Subcutaneous adipose tissue (tissue), 4 donors: Measurements from ENCODE around the gene TK2. TPM values are rescaled to one million over a fixed set of nuclear protein-coding genes. Genes with fewer than 3 reads are reported as not detected.

ENCODE experiments used
- total RNA-seq, 4 donors: library from RNA; depleted of rRNA; stranded (reverse); fragments of >200 nt; gene quantifications; one replicate each; pipeline ENCODE4 v1.1.0, GENCODE V29; 2016
- TF ChIP-seq, protein P1 (sequence below): fragments of 450-650 bp; IDR thresholded peaks from one replicate; pipeline ENCODE4 v1.5.1; 2016; ENCODE audit warnings: low read depth, mild to moderate bottlenecking, control low read depth, antibody characterized with exemption, moderate library complexity

Gene TK2
- total RNA-seq, 4 donors from 2014 or later, result 63.6 to 118 (median 92.4) TPM

- TF ChIP-seq, protein P1, sequence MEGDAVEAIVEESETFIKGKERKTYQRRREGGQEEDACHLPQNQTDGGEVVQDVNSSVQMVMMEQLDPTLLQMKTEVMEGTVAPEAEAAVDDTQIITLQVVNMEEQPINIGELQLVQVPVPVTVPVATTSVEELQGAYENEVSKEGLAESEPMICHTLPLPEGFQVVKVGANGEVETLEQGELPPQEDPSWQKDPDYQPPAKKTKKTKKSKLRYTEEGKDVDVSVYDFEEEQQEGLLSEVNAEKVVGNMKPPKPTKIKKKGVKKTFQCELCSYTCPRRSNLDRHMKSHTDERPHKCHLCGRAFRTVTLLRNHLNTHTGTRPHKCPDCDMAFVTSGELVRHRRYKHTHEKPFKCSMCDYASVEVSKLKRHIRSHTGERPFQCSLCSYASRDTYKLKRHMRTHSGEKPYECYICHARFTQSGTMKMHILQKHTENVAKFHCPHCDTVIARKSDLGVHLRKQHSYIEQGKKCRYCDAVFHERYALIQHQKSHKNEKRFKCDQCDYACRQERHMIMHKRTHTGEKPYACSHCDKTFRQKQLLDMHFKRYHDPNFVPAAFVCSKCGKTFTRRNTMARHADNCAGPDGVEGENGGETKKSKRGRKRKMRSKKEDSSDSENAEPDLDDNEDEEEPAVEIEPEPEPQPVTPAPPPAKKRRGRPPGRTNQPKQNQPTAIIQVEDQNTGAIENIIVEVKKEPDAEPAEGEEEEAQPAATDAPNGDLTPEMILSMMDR, result no peak
Measured at GRCh38 chr16:66590322-66590721, 40.4 kb upstream of the TK2 start.

- TF ChIP-seq, protein P1, result no peak
Measured at GRCh38 chr16:66588981-66589713, 39.2 kb upstream of the TK2 start.

DNA sequence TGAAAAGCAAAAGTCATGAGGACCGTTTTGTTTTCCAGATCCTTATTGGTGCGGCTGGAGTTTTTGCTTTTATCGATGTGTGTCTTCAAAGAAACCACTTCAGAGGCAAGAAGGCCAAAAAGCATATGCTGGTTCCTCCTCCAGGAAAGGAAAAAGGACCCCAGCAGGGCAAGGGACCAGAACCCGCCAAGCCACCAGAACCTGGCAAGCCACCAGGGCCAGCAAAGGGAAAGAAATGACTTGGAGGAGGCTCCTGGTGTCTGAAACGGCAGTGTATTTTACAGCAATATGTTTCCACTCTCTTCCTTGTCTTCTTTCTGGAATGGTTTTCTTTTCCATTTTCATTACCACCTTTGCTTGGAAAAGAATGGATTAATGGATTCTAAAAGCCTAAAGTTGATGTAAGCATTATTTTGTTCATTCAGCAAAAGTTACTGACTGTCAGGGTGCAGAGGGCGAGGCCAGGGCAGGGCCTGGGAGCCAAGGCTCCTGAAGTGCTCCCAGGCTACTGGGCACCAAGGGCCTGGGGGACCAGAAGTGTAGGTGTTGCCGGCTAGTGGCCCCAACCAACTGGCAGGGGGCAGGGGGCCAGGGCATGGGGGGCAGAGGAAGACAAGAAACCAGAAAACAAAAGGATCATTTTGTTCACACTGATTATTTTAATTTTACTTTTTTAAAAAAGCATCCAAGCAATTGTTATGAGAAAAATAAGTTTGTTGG lies 38.1 kb upstream of the TK2 start:
- TF ChIP-seq, protein P1, result no peak

GRCh38 chr16:66585481-66586239 lies 35.7 kb upstream of the TK2 start:
- TF ChIP-seq, protein P1, result no peak

- TF ChIP-seq, protein P1, result no peak
Measured at GRCh38 chr16:66581246-66581952, 31.5 kb upstream of the TK2 start.

GRCh38 chr16:66580605-66581209 lies 30.8 kb upstream of the TK2 start:
- TF ChIP-seq, protein P1, result no peak
